ENCODE data around the gene CELF5.
A peak's percentile ranks its signal among the peaks of the same experiment; 100 is the strongest.
"Not testable (repeated sequence)": the region's sequence is repeated elsewhere in the genome, so short reads cannot be mapped to it uniquely, and the experiment has no call there.

The CELF5 gene

DNA sequence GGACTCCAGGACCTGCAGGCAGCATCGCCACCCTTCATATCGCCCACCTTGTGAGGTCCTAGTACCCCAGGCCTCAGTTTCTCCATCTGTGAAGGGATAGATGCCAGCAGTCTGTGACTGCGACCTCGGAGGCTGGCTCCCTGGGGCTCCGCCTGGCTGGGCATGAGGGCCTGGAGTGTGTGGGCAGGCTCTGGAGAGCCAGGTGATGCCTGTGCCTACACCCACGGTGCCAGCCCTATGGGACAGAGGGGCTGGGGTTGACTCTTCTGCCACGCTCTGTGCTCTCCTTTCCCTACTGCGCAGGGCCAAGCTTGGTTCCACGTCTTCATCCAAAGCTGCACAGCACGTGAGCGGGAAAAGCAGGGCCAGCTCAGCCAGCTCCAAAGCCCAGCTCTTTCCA lies 115.9 kb downstream of the CELF5 start:
- ChIA-PET POLR2A (no interaction called here), CTCF (interaction anchor here (0.6 to 0.8 kb wide), 4 partner anchors 9 to 109 kb away, joined by 3 to 6 read pairs (median 4); no protein-coding TSS in a partner anchor)
- Histone ChIP-seq H3K4me1 (ENCODE audit: control insufficient read depth, insufficient read depth, low read length) (no peaks in the 10 kb centered on the region), H3K27ac (ENCODE audit: extremely low read depth, low read depth, low read length) (no peak overlapping the region), H3K9me3 (ENCODE audit: control insufficient read depth, insufficient read depth, low read depth, low read length) (no peaks in the 10 kb centered on the region), H3K4me3 (ENCODE audit: low read depth, low read length) (no peak overlapping the region), H3K36me3 (ENCODE audit: control insufficient read depth in 2 of 2, insufficient read depth in 1 of 2, low read length in 2 of 2) (no peaks in the 10 kb centered on the region)
- TF ChIP-seq EGR2 (tag by site-specific recombination; IDR thresholded peaks at IDR 0.05; ENCODE audit: low read depth) (peak; percentile 49), ZNF239 (tag by site-specific recombination; IDR thresholded peaks at IDR 0.05) (no peak), ZFHX2 (tag by site-specific recombination; conservative IDR thresholded peaks at IDR 0.05) (peak; percentile 60)

DNA sequence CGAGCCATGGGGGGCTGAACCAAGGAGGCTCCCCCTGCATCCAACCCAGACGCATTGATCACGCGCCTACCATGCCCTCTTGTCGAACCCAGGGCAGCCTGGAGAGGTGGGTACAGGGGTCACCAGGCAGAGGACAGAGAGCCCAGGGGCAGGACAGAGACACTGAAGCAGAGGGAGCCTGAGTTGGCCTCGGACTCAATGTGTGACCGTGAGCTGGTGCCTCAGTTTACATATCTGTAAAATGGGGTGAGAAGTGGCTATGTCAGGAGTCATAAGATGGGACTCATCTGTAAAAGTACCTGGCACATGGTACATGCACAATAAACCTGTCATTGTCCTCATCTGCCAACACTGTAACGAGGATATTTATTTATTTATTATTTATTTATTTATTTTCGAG lies 117.8 kb downstream of the CELF5 start:
- H3K27ac ChIP-seq (ENCODE audit: extremely low read depth, low read depth, low read length) = no peak overlapping the region
- TF ChIP-seq ZNF660 (tag by site-specific recombination; IDR thresholded peaks at IDR 0.05) (no peak), MEIS1 (CRISPR knock-in tag; IDR thresholded peaks at IDR 0.05; ENCODE audit: borderline replicate concordance) (no peak), GLIS1 (tag by site-specific recombination; IDR thresholded peaks at IDR 0.05) (no peak), ZNF530 (tag by site-specific recombination; IDR thresholded peaks at IDR 0.05; ENCODE audit: low read depth) (no peak), ZNF16 (tag by site-specific recombination; IDR thresholded peaks at IDR 0.05; ENCODE audit: low read depth) (no peak), ZNF404 (tag by site-specific recombination; IDR thresholded peaks at IDR 0.05) (no peak), ZNF777 (tag by site-specific recombination; IDR thresholded peaks at IDR 0.05; ENCODE audit: borderline replicate concordance) (no peak), ZNF624 (tag by site-specific recombination; IDR thresholded peaks at IDR 0.05) (no peak), ZNF544 (tag by site-specific recombination; IDR thresholded peaks at IDR 0.05) (no peak), ZFHX2 (tag by site-specific recombination; conservative IDR thresholded peaks at IDR 0.05) (no peak)
- TF ChIP-seq, protein P1, sequence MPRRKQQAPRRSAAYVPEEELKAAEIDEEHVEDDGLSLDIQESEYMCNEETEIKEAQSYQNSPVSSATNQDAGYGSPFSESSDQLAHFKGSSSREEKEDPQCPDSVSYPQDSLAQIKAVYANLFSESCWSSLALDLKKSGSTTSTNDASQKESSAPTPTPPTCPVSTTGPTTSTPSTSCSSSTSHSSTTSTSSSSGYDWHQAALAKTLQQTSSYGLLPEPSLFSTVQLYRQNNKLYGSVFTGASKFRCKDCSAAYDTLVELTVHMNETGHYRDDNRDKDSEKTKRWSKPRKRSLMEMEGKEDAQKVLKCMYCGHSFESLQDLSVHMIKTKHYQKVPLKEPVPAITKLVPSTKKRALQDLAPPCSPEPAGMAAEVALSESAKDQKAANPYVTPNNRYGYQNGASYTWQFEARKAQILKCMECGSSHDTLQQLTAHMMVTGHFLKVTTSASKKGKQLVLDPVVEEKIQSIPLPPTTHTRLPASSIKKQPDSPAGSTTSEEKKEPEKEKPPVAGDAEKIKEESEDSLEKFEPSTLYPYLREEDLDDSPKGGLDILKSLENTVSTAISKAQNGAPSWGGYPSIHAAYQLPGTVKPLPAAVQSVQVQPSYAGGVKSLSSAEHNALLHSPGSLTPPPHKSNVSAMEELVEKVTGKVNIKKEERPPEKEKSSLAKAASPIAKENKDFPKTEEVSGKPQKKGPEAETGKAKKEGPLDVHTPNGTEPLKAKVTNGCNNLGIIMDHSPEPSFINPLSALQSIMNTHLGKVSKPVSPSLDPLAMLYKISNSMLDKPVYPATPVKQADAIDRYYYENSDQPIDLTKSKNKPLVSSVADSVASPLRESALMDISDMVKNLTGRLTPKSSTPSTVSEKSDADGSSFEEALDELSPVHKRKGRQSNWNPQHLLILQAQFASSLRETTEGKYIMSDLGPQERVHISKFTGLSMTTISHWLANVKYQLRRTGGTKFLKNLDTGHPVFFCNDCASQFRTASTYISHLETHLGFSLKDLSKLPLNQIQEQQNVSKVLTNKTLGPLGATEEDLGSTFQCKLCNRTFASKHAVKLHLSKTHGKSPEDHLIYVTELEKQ (tag by site-specific recombination; IDR thresholded peaks at IDR 0.05; ENCODE audit: borderline replicate concordance) = no peak
- TF ChIP-seq, protein P2, sequence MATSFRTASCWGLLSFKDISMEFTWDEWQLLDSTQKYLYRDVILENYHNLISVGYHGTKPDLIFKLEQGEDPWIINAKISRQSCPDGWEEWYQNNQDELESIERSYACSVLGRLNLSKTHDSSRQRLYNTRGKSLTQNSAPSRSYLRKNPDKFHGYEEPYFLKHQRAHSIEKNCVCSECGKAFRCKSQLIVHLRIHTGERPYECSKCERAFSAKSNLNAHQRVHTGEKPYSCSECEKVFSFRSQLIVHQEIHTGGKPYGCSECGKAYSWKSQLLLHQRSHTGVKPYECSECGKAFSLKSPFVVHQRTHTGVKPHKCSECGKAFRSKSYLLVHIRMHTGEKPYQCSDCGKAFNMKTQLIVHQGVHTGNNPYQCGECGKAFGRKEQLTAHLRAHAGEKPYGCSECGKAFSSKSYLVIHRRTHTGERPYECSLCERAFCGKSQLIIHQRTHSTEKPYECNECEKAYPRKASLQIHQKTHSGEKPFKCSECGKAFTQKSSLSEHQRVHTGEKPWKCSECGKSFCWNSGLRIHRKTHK (tag by site-specific recombination; IDR thresholded peaks at IDR 0.05) = no peak

DNA sequence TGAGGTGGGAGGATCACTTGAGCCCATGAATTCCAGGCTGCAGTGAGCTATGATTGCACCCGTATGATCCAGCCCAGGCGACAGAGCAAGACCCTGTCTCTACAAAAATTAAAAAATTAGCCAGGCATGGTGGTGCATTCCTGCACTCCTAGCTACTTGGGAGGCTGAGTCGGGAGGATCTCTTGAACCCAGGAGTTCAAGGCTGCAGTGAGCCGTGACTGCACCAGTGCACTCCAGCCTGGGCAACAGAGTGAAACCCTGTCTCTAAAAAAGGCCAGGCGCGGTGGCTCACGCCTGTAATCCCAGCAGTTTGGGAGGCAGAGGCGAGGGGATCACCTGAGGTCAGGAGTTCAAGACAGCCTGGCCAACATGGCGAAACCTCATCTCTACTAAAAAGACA lies 118.5 kb downstream of the CELF5 start:
- H3K36me3 ChIP-seq (ENCODE audit: control insufficient read depth in 2 of 2, insufficient read depth in 1 of 2, low read length in 2 of 2); POLR2A ChIA-PET; H3K9me3 ChIP-seq (ENCODE audit: control insufficient read depth, insufficient read depth, low read depth, low read length); H3K27ac ChIP-seq (ENCODE audit: extremely low read depth, low read depth, low read length); H3K4me1 ChIP-seq (ENCODE audit: control insufficient read depth, insufficient read depth, low read length); H3K4me3 ChIP-seq (ENCODE audit: low read depth, low read length): not testable (repeated sequence)
- CTCF ChIA-PET = interaction anchor here (0.7 to 1.7 kb wide), 4 partner anchors 86 to 673 kb away, joined by 3 to 5 read pairs (median 4); no protein-coding TSS in a partner anchor

More for the DNA sequence above, 117.8 kb downstream of the CELF5 start:
- POLR2A ChIA-PET = no interaction called here
- CTCF ChIA-PET = interaction anchor here (0.7 to 1.2 kb wide), 3 partner anchors 15 to 674 kb away, joined by 3 read pairs; no protein-coding TSS in a partner anchor
- no peaks in the 10 kb centered on the region for H3K9me3 ChIP-seq (ENCODE audit: control insufficient read depth, insufficient read depth, low read depth, low read length)
- H3K4me3 ChIP-seq (ENCODE audit: low read depth, low read length) = no peak overlapping the region
- H3K36me3 ChIP-seq (ENCODE audit: control insufficient read depth in 2 of 2, insufficient read depth in 1 of 2, low read length in 2 of 2) = no peaks in the 10 kb centered on the region
- no peaks in the 10 kb centered on the region for H3K4me1 ChIP-seq (ENCODE audit: control insufficient read depth, insufficient read depth, low read length)
